ENCODE data around the gene C21orf58.

DNA sequence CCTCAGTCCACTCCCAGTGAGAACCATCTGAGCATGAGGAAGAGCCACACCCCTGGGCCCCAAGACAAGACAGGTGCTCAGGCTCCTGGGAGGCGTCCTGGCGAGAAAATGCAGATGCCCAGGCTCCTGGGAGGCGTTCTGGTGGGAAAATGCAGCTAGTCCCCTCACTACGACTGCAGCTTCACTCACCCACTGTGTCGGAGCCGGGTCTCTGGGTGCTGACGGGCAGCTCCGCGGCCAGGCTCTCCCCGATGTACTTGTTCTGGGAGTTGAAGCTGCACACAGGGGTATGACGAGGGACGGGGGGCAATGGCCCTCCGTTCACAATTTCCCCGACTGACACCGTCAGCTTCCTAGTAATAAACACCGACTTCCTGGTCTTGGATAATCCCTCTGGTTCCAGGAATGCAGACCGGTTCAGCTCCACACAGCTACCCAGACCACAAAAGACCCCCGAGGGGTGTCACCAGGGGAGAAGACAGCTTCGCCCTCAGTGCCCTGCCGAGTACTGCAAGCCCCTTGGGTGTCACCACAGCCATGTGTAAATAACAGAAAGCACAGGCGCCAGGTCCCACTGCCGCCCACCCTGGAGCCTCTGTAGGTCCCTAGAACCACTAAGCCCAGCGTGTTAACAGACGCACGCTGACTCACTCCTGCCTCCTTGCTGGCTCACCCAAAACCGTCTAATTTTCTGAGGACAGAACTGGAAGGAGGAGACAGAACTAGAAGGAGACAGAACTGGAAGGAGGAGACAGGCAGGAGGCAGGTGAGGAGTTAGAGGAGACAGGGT, 57.7 kb downstream of the C21orf58 start:
- TF ChIP-seq CTCF (IDR thresholded peaks at IDR 0.05) (no peak), POLR2A (IDR thresholded peaks at IDR 0.05) (no peak)
